Measurements from ENCODE around the gene CFAP61.

Gene CFAP61, protein sequence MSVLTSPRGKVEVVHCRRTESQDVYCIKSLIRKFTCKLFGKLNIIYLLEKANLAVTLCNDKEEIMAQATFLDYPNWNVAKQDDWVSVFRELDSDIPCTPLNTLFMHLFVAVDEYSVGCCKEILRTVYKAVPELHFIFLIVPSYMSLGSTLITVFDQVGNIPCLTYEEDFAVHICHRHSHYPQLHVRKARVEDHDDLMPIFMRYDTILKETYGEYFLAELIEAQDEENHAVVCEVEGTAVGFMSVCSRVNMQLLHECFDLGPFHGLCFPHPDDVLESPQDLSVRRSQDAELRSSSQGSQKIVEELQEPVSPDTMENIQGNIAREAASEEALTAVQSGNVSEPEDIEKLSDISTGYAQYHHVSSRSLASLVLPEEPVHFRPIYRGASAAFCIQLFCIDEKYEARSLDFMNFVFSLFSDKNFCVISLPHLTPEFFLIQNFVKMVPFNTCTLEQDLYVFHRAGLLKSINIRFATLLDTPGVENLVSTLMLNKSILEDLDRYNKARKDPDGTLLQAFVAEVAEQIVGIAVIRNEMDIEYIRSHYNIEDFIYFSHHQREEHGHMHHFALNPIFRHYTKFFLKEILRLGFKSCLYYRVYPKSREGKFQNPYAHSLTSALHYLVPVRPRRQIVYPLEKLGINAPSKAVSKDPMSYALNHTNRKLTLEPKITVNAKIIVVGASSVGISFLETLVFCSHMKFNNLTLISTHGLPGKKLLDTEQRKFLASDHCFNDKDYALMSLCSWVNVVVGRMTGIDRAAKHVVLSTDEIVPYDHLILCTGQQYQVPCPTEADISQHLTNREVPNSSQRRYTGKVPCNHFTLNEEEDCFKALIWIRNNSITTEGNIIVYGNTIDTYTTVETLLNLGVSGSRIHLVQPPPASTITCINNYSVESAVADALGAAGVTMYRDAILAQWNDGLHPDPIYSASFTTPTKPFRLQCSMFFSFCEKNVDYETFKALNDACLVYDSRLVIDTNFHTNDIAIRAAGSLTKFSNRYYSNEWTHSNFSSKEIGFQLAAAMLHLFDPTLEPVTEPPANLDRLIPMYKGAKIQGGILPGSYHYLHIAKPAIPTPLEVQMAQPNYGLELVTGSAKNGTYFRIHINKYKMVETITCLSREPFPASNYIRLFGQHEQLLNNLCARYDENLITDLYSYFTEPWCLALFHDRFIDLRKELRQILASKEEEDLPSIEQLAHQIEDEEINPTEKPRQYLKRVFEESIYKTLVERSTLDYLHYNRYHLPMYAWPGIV

DNA sequence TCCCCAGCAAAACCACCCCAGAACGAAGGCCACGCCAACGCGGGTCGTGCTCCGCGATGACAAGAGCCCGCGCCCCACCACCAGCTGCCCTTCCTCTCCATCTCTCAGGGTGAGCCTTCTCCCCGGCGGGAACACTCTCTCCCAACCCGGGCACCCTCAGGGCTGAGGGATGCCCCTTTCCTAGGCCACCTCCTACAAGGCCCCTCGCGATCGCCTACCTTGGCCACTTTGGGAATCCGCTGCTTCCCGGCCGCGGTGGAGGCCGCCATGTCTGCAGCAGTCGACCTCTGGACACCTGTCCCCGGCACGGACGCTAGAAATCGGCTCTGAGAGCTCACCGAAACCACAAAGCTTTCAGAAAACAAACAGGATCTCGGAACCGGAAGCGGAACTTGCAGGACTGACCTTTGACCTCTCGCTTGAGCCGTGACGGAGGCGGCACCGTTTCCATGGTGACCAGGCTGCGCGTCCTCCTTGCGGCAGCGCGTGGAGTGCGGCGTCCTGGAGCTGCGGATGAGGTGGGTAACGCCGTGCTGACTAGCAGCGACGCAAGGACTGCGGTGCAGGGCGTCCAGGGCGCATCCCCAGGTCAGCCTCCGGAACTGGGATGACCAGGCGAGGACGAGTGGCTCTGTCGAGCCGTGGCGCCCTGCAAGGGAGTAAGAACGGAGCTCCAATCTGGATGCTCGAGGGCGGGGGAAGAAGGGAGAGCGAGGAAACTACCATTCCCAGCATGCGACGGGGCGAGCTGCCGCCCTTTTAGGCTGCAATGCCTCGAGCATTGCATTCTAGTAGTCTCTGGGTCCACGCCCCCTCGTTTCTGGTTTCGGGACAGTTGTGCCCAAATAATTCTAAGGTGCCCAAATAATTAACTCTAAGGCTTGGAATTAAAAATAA is at the start of gene CFAP61, which contains the start of gene CRNKL1:
Gene CFAP61 (plus strand): TSS at position 459 of the 897 bp plus-strand sequence. CDS start 4,122 bp downstream, outside the sequence.
Gene CRNKL1 (minus strand): TSS at position 393 of the 897 bp plus-strand sequence. CDS start 124 bp downstream, at position 269.
- DNase-seq (ENCODE audit: low read depth): peak; percentile 97

DNA sequence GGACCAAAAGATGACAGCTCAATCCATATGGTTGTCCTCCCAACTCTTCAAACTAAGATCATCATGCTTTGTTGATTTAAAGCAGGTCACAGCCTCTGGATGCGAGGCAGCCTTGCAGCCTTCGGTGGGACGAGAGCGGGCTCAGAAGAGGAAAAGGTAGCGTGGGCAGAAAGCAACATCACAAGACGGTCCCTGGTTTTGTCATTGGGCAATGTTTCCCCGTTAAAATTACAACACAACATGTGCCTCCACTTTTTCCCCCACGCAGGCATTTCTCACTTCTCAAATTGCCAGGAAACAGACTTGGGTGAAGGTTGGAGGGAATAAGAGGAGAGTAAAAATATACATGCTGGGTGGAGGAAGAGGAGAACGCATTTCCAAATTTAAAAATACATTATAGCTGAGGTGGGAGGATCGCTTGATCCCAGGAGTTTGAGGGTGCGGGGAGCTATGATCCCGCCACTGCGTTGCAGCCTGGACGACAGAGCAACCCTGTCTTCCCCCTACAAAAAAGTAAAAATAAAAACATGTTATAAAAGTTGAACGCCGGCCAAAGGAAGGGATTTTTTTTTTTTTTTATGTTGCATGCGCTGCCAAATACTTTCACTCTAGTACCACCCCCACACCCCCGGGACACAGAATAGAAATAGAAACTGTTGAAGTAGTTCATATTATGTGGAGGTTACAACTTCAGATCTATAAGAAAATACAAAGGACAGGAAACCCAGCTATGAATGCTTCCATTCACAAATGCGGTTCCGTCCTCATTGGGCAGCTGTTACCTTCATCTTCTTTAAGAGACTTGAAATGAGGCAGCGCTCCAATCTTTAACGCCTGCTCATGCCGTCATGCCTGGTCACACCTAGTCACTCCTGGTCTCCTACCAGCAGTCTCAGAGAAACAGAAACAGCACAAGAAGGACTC is 49.0 kb upstream of the CFAP61 start:
- peak; percentile 65 for DNase-seq (ENCODE audit: low read depth)

- peak; percentile 33 for DNase-seq (ENCODE audit: low read depth)
Observed at GRCh38 chr20:20003955-20004322, 48.4 kb upstream of the CFAP61 start.

DNA sequence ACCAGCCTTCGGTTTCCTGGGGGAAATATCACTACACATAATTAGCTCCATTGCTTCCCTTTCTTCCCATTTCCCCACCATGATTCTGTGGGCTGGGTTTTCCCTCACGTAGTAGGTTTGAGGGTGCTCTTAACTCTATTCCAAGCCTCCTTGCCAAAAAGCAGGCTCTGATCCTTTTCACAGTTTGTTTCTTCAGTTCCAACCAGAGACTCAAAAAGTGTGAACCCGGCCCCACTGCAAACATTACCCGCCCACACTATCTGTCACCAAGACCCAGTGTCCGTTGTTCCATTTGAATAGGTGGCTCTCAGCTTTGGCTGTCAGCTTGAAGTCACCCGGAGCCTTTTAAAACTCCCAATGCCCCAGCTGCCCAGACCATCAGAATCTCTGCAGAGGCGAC is 47.0 kb upstream of the CFAP61 start:
- DNase-seq (ENCODE audit: low read depth): no peak

DNA sequence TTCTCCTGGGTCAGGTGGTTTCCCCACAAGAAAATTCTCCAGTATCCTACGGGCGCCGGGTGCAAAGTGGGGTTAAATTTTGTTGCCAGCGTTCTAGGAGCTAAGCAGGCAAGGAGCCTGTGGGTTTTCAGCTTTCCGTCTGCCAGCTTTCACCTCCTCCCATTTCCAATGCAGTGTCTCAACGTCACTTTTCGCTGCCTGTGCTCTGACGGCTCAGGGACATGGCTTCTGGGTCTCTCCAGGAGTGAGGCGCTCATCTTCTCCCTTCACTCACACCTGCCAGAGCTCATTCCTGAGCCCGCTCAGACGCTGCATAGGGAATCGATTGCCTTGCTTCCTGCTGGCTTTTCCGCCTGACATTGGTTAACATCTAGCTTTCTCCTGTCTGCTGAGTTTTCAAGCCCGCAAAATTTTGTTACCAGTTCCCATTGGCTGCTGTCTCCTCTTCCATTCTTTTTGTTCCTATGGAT is 42.5 kb upstream of the CFAP61 start:
- DNase-seq (ENCODE audit: low read depth): no peak

- DNase-seq (ENCODE audit: low read depth): peak; percentile 90
Observed at GRCh38 chr20:20010639-20011500, 41.5 kb upstream of the CFAP61 start.

GRCh38 chr20:20012541-20012940 is 39.8 kb upstream of the CFAP61 start:
- no peak for DNase-seq (ENCODE audit: low read depth)

- DNase-seq (ENCODE audit: low read depth): no peak
Observed at GRCh38 chr20:20014659-20015058, 37.7 kb upstream of the CFAP61 start.

DNA sequence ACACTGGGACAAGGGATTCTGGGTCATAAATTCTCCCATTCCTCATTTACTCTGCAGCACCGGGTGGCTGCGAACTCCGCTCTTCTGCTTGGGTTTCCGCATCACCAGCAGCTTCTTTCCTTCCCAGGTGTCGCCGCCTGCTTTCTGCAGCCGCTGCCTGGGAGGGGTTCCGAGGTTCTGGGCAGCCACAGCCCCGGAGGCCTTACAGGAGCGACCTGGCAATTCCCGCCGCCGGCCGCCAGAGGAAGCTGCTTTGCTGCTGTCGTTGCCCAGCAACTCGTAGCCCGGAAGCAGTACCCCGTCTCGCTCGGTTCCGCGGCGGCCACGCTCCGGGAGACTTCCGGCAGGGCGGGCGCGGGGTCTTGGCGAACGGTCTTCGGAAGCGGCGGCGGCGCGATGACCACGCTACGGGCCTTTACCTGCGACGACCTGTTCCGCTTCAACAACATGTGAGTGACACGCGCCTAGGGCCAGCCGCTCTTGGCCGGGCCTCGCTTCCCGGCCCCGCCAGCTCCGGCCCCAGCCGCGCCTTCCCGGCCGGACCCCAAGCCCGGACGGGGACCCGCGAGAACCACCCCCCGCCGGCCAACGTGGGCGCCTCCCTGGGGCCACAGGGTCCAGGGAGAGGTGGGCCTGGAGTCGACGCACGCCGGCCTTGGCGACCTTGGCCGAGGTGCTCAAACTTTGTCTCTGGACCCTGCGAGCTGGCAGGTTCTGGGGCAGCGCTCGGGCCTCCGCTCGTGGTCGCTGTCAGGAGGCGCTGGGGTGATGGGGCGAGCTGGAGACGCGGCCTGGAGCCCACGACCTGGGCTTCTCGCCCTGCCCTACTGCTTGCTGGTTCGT is 35.1 kb upstream of the CFAP61 start, which contains the start of gene NAA20:
Gene NAA20 (plus strand): TSS at position 362 of the 843 bp plus-strand sequence. CDS start 35 bp downstream, at position 397.
- peak; percentile 95 for DNase-seq (ENCODE audit: low read depth)

GRCh38 chr20:20017844-20018185 is 34.5 kb upstream of the CFAP61 start:
- peak; percentile 15 for DNase-seq (ENCODE audit: low read depth)

DNA sequence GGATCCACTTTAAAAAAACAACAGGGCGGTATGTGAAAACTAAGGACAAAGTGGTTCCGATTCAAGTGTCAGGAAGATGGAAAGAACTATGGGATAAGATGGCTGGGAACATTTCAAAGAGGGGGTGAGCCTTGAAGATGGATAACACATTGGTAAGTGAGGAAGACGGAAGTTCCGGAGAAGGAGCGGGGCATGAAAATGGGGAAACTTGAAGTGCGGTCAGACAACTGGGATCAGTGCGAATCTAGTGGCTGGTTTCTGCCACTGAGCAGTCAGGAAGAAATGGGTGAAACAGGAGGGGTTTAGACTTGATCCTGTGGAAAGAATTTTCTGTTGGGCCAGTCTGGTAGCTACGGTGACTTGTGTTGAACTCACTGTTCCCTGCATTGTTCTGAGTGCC is 34.0 kb upstream of the CFAP61 start:
- DNase-seq (ENCODE audit: low read depth): no peak

- DNase-seq (ENCODE audit: low read depth): no peak
Observed at GRCh38 chr20:20019123-20019522, 33.2 kb upstream of the CFAP61 start.

GRCh38 chr20:20020908-20021307 is 31.4 kb upstream of the CFAP61 start:
- no peak for DNase-seq (ENCODE audit: low read depth)

GRCh38 chr20:20021835-20022234 is 30.5 kb upstream of the CFAP61 start:
- DNase-seq (ENCODE audit: low read depth): no peak

DNA sequence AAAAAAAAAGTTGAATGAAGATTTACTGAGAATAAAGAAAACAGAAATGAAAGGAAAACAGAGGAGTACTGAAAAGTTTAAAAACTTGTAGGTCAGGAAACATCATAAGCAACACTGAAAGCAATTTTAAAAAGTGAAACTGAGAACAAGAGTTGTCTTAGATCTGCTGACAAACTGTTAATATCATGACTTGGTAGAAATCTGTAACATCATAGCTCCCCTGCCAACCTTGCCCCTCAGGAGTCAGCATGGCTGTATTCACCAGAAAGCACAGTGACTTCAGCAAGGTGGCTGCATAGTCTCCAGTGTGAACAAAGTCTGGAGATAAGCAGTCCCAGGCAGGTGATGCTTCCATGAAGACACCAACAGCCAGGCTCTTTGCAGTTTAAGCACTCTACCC is 29.8 kb upstream of the CFAP61 start:
- no peak for DNase-seq (ENCODE audit: low read depth)

GRCh38 chr20:20023395-20023794 is 28.9 kb upstream of the CFAP61 start:
- no peak for DNase-seq (ENCODE audit: low read depth)

GRCh38 chr20:20024942-20025341 is 27.4 kb upstream of the CFAP61 start:
- peak; percentile 72 for DNase-seq (ENCODE audit: low read depth)

DNA sequence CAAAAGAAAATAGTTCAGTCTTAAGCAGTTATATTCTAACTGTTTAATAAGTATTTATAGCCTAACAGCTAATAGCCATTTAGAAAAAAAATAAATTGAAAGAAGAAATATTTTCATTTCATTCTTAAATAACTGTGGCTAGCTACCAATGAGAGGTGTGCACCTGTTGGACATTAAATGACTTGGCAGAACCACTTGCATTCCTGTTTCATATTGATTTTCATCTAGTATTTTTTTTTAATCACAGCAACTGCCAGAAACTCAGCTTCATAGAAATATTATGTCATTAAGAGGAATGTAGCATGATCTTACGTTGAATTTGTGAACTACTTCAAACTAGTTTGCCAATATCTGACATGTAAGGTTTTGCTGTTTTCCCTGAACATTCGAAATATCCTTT is 25.0 kb upstream of the CFAP61 start:
- DNase-seq (ENCODE audit: low read depth): no peak

Measured in iris pigment epithelial cell (primary cell).